Activated CD4-positive, CD25-positive, alpha-beta regulatory T cell treated with anti-CD3 and anti-CD28 coated beads, Interleukin-2, amount 50 U/mL, for 16 hours (primary cell): ENCODE data around the gene TEX2.
"Not testable (repeated sequence)": the region's sequence is repeated elsewhere in the genome, so short reads cannot be mapped to it uniquely, and the experiment has no call there.

Source experiments
- DNase-seq: peaks from one replicate; pipeline ENCODE4 v3.0.0-alpha.2; 2020; ENCODE audit warnings: low read depth, low spot score

TEX2 gene

GRCh38 chr17:64240261-64240740, 22.8 kb downstream of the TEX2 start:
- no peak for DNase-seq

GRCh38 chr17:64238449-64238848, 24.6 kb downstream of the TEX2 start:
- DNase-seq = not testable (repeated sequence)

GRCh38 chr17:64236827-64237403, 26.1 kb downstream of the TEX2 start:
- no peak for DNase-seq

GRCh38 chr17:64234961-64235360, 28.1 kb downstream of the TEX2 start:
- DNase-seq = no peak

- DNase-seq = no peak
These were observed 30.4 kb downstream of the TEX2 start for GRCh38 chr17:64232466-64233262.

- no peak for DNase-seq
These were observed 31.4 kb downstream of the TEX2 start for GRCh38 chr17:64231567-64232141.

GRCh38 chr17:64230791-64231408, 32.2 kb downstream of the TEX2 start:
- no peak for DNase-seq

- no peak for DNase-seq
These were observed 33.0 kb downstream of the TEX2 start for GRCh38 chr17:64229815-64230728.

GRCh38 chr17:64226132-64226531, 36.9 kb downstream of the TEX2 start:
- DNase-seq = no peak

- no peak for DNase-seq
These were observed 37.6 kb downstream of the TEX2 start for GRCh38 chr17:64225410-64225809.

GRCh38 chr17:64223931-64224629, 39.0 kb downstream of the TEX2 start:
- no peak for DNase-seq

- no peak for DNase-seq
These were observed 39.8 kb downstream of the TEX2 start for GRCh38 chr17:64223283-64223682.

GRCh38 chr17:64221679-64222078, 41.4 kb downstream of the TEX2 start:
- DNase-seq = no peak

GRCh38 chr17:64220604-64221003, 42.5 kb downstream of the TEX2 start:
- DNase-seq = not testable (repeated sequence)

- DNase-seq = no peak
These were observed 43.5 kb downstream of the TEX2 start for GRCh38 chr17:64219571-64219970.

- no peak for DNase-seq
These were observed 45.0 kb downstream of the TEX2 start for GRCh38 chr17:64218066-64218465.

- DNase-seq = no peak
These were observed 45.8 kb downstream of the TEX2 start for GRCh38 chr17:64217249-64217691.

GRCh38 chr17:64216338-64217248, 46.5 kb downstream of the TEX2 start:
- no peak for DNase-seq

- DNase-seq = no peak
These were observed 47.1 kb downstream of the TEX2 start for GRCh38 chr17:64216000-64216337.

GRCh38 chr17:64214950-64215349, 48.1 kb downstream of the TEX2 start:
- DNase-seq = no peak
